B cell (primary cell): ENCODE measurements around the gene SUCLG2. TPM values are rescaled to one million over a fixed set of nuclear protein-coding genes. Genes with fewer than 3 reads are reported as not detected.

ENCODE experiments used
- ATAC-seq: fragments of 200-7000 bp; cut with Tn5 transposase; one replicate; pipeline ENCODE4 v1.10.0; 2021; ENCODE audit warnings: low read depth, mild to moderate bottlenecking, moderate number of reproducible peaks, moderate library complexity
- CTCF ChIA-PET: fragments of 350-600 bp; sonication (Branson Sonifier 250); formaldehyde crosslinking; loops from one replicate; lab custom pipeline; 2021; ENCODE audit warnings: antibody characterized with exemption, inconsistent platforms; lab: Charles Lee
- POLR2A ChIA-PET: fragments of 350-600 bp; sonication (Branson Sonifier 250); formaldehyde crosslinking; loops from one replicate; lab custom pipeline; 2021; ENCODE audit warnings: antibody characterized with exemption; lab: Charles Lee
- DNase-seq: peaks from one replicate; pipeline ENCODE4 v3.0.0; 2013
- H2AFZ ChIP-seq: 2 replicates; pipeline ENCODE4 v1.6.1; 2012; ENCODE audit warnings: mild to moderate bottlenecking, low read depth, low read length; ENCODE audit not compliant: insufficient read depth, poor library complexity, severe bottlenecking
- H3K27ac ChIP-seq, 2 donors: 1 replicate in 1 of 2; 2 replicates in 1 of 2; pipeline ENCODE4 v1.5.1; 2012 to 2013; ENCODE audit warnings: low read length in 2 of 2, mild to moderate bottlenecking in 2 of 2, moderate library complexity in 1 of 2
- H3K27me3 ChIP-seq, 4 experiments: fragments of 200-600 bp in 1 of 4; sonication (generic) in 1 of 4; replicated peaks in 1 of 4; 1 replicate in 2 of 4; 2 replicates in 2 of 4; pipeline versions ENCODE4 v1.6.1 to v1.7.0; 2013 to 2016; ENCODE audit warnings: low read length in 3 of 4, mild to moderate bottlenecking in 2 of 4, mixed read lengths in 1 of 4, moderate library complexity in 1 of 4; ENCODE audit not compliant: insufficient read depth in 4 of 4, control insufficient read depth in 3 of 4; ENCODE audit errors: control extremely low read depth in 1 of 4
- H3K36me3 ChIP-seq, 2 experiments: replicated peaks in 1 of 2; 1 replicate in 1 of 2; 2 replicates in 1 of 2; pipeline versions ENCODE4 v1.6.1 to v1.7.1; 2013; ENCODE audit warnings: low read length in 1 of 2; ENCODE audit not compliant: insufficient read depth in 2 of 2, control insufficient read depth in 1 of 2; ENCODE audit errors: control extremely low read depth in 1 of 2, extremely low read depth in 1 of 2
- H3K4me1 ChIP-seq, 2 donors: fragments of 200-600 bp in 1 of 2; sonication (generic) in 1 of 2; 1 replicate in 1 of 2; 2 replicates in 1 of 2; pipeline versions ENCODE4 v1.5.1 to v1.6.1; 2013 to 2017; ENCODE audit warnings: low read length in 2 of 2; ENCODE audit not compliant: control insufficient read depth in 2 of 2, insufficient read depth in 2 of 2
- H3K4me2 ChIP-seq: replicated peaks from 2 replicates; pipeline ENCODE3; 2012; ENCODE audit warnings: mild to moderate bottlenecking, low read depth, low read length; ENCODE audit not compliant: poor library complexity, severe bottlenecking
- H3K4me3 ChIP-seq, 5 experiments: fragments of 200-600 bp in 1 of 5; sonication (generic) in 1 of 5; 1 replicate in 3 of 5; 2 replicates in 2 of 5; pipeline versions ENCODE4 v1.5.1 to v1.7.0; 2011 to 2016; ENCODE audit warnings: low read length in 4 of 5, mild to moderate bottlenecking in 4 of 5, low read depth in 2 of 5, control low read depth in 1 of 5, moderate library complexity in 1 of 5; ENCODE audit not compliant: insufficient read depth in 1 of 5; ENCODE audit errors: control extremely low read depth in 1 of 5, extremely low read depth in 1 of 5
- H3K79me2 ChIP-seq: fragments of 200-600 bp; sonication (generic); one replicate; pipeline ENCODE4 v1.6.0; 2016; ENCODE audit warnings: low read length; ENCODE audit not compliant: control insufficient read depth, insufficient read depth
- H3K9ac ChIP-seq: fragments of 200-600 bp; sonication (generic); 2 replicates; pipeline ENCODE4 v1.6.1; 2017; ENCODE audit warnings: mild to moderate bottlenecking, low read length, moderate library complexity
- H3K9me3 ChIP-seq, 3 donors: one replicate each; pipeline versions ENCODE4 v1.6.1 to v1.7.1; 2013; ENCODE audit warnings: low read length in 2 of 3; ENCODE audit not compliant: control insufficient read depth in 2 of 3, insufficient read depth in 1 of 3; ENCODE audit errors: control extremely low read depth in 1 of 3
- H4K20me1 ChIP-seq: 2 replicates; pipeline ENCODE4 v1.6.0; 2012; ENCODE audit warnings: mild to moderate bottlenecking, low read length; ENCODE audit not compliant: insufficient read depth, control insufficient read depth, poor library complexity, severe bottlenecking
- H3K27ac Mint-ChIP-seq: one replicate; pipeline ENCODE4 v1.8.0; 2021; ENCODE audit warnings: mixed read lengths
- H3K27me3 Mint-ChIP-seq: one replicate; pipeline ENCODE4 v1.8.0; 2021; ENCODE audit warnings: mixed read lengths
- H3K4me1 Mint-ChIP-seq: one replicate; pipeline ENCODE4 v1.8.0; 2021; ENCODE audit warnings: mixed read lengths
- H3K4me3 Mint-ChIP-seq: one replicate; pipeline ENCODE4 v1.8.0; 2021; ENCODE audit warnings: mixed read lengths
- H3K9me3 Mint-ChIP-seq: one replicate; pipeline ENCODE4 v1.8.0; 2022; ENCODE audit warnings: mixed read lengths; ENCODE audit not compliant: insufficient read depth
- CTCF ChIP-seq: fragments of 200-600 bp; IDR thresholded peaks from one replicate; pipeline ENCODE4 v1.8.0; 2022; ENCODE audit warnings: antibody characterized with exemption, mild to moderate bottlenecking
- EZH2 ChIP-seq: IDR thresholded peaks from 2 replicates; pipeline ENCODE4 v1.6.1; 2012; ENCODE audit warnings: borderline replicate concordance, low read depth, mild to moderate bottlenecking, moderate library complexity, low read length; ENCODE audit not compliant: insufficient read depth, poor library complexity, severe bottlenecking
- WGBS: methylation state at CpG from one replicate; pipeline ENCODE4 v1.1.5; 2013; ENCODE audit warnings: missing lambda C conversion rate; ENCODE audit not compliant: insufficient coverage; 5-methylcytosine and 5-hydroxymethylcytosine counted together
- intact Hi-C: fragments of 100-400 bp; cut with micrococcal nuclease; formaldehyde crosslinking; loops from one replicate; pipeline ENCODE4 v1.10.0; 2022
- polyA plus RNA-seq: library from polyadenylated mRNA; depleted of rRNA; stranded (reverse); fragments of >200 nt; gene quantifications from 2 replicates; pipeline ENCODE4 v1.2.3, GENCODE V29; 2012
- total RNA-seq, 2 donors: library from RNA; stranded (reverse); fragments of 120-200 nt in 1 of 2; gene quantifications; 1 replicate in 1 of 2; 2 replicates in 1 of 2; pipeline versions ENCODE4 v1.2.3 to v1.2.4, GENCODE V29; 2013 to 2022

The SUCLG2 gene
- total and polyA plus RNA-seq, 2 donors (not counting 1 experiment from before 2014, with no cell fraction given): 9.1 to 35.8 TPM

GRCh38 chr3:67648229-67648628 is 6.2 kb downstream of the SUCLG2 start:
- no peak overlapping the region for H3K4me2 ChIP-seq
- H4K20me1 ChIP-seq: peaks cover 21% of the 10 kb centered on the region
- no peak overlapping the region for H3K27ac Mint-ChIP-seq
- no peaks in the 10 kb centered on the region for H3K27me3 ChIP-seq
- intact Hi-C loops: no loop called here
- no peak overlapping the region for H2AFZ ChIP-seq
- no peak overlapping the region for H3K27ac ChIP-seq
- H3K4me3 ChIP-seq: no peak overlapping the region
- peaks cover 0 to 4% of the 10 kb centered on the region in 2 experiments for H3K36me3 ChIP-seq
- peaks cover 20 to 31% of the 10 kb centered on the region in 2 donors for H3K4me1 ChIP-seq
- WGBS: no CpG with 5 or more reads among the region's 4 CpGs
- DNase-seq: no peak
- ATAC-seq: no peak
- no peaks in the 10 kb centered on the region for H3K9me3 Mint-ChIP-seq
- no peaks in the 10 kb centered on the region for H3K27me3 Mint-ChIP-seq
- no peak overlapping the region for H3K4me3 Mint-ChIP-seq
- H3K79me2 ChIP-seq: peaks cover 93% of the 10 kb centered on the region
- TF ChIP-seq CTCF: no peak
- no peaks in the 10 kb centered on the region for H3K9me3 ChIP-seq
- ChIA-PET CTCF (no interaction called here), POLR2A (no interaction called here)
- no peak overlapping the region for H3K9ac ChIP-seq
- H3K4me1 Mint-ChIP-seq: peaks cover 63% of the 10 kb centered on the region

GRCh38 chr3:67647390-67647878 is 7.0 kb downstream of the SUCLG2 start:
- no peak overlapping the region for H3K27ac ChIP-seq
- H3K4me2 ChIP-seq: no peak overlapping the region
- peaks cover 56% of the 10 kb centered on the region for H3K4me1 Mint-ChIP-seq
- no peak for ATAC-seq
- POLR2A ChIA-PET: no interaction called here
- H3K36me3 ChIP-seq: peaks cover 0 to 4% of the 10 kb centered on the region in 2 experiments
- peaks cover 92% of the 10 kb centered on the region for H3K79me2 ChIP-seq
- H3K4me3 Mint-ChIP-seq: no peak overlapping the region
- H3K4me3 ChIP-seq: no peak overlapping the region
- no peaks in the 10 kb centered on the region for H3K27me3 Mint-ChIP-seq
- H4K20me1 ChIP-seq: peaks cover 27% of the 10 kb centered on the region
- no peak for DNase-seq
- no peak overlapping the region for H2AFZ ChIP-seq
- peaks cover 15 to 24% of the 10 kb centered on the region in 2 donors for H3K4me1 ChIP-seq
- intact Hi-C loops: no loop called here
- H3K9me3 ChIP-seq: no peaks in the 10 kb centered on the region
- no peak overlapping the region for H3K27ac Mint-ChIP-seq
- 100% methylated on average over 2 of the region's 5 CpGs for WGBS
- H3K9ac ChIP-seq: no peak overlapping the region
- H3K27me3 ChIP-seq: no peaks in the 10 kb centered on the region
- H3K9me3 Mint-ChIP-seq: no peaks in the 10 kb centered on the region
- CTCF ChIA-PET: no interaction called here
- no peak for TF ChIP-seq CTCF
- TF ChIP-seq EZH2: no peak
